ENCODE results near the gene TRIM45.

TRIM45 gene

GRCh38 chr1:117089996-117090395 is 31.6 kb downstream of the TRIM45 start:
- no peak overlapping the region for H3K4me3 ChIP-seq (ENCODE audit: low read depth in 1 of 2, low read length in 2 of 2)
- no peak overlapping the region for H3K27ac ChIP-seq (ENCODE audit: low read depth, low read length)
- no peaks in the 10 kb centered on the region for H3K27me3 ChIP-seq (ENCODE audit: control insufficient read depth in 1 of 2, insufficient read depth in 2 of 2, low read length in 2 of 2)
- H3K4me1 ChIP-seq (ENCODE audit: control insufficient read depth in 1 of 2, insufficient read depth in 2 of 2, low read length in 2 of 2) = peaks cover 7 to 19% of the 10 kb centered on the region in 2 donors
- H3K36me3 ChIP-seq (ENCODE audit: control insufficient read depth in 1 of 2, insufficient read depth in 2 of 2, low read length in 2 of 2) = peaks cover 12 to 50% of the 10 kb centered on the region in 2 donors
- no peaks in the 10 kb centered on the region for H3K9me3 ChIP-seq (ENCODE audit: control insufficient read depth in 1 of 2, low read length in 2 of 2)
- H3K9ac ChIP-seq (ENCODE audit: low read depth in 1 of 2, low read length in 2 of 2) = no peak overlapping the region

- Histone ChIP-seq H3K4me1 (ENCODE audit: control insufficient read depth in 1 of 2, insufficient read depth in 2 of 2, low read length in 2 of 2) (no peaks in the 10 kb centered on the region), H3K9ac (ENCODE audit: low read depth in 1 of 2, low read length in 2 of 2) (no peak overlapping the region), H3K27me3 (ENCODE audit: control insufficient read depth in 1 of 2, insufficient read depth in 2 of 2, low read length in 2 of 2) (no peaks in the 10 kb centered on the region), H3K4me3 (ENCODE audit: low read depth in 1 of 2, low read length in 2 of 2) (no peak overlapping the region), H3K9me3 (ENCODE audit: control insufficient read depth in 1 of 2, low read length in 2 of 2) (no peaks in the 10 kb centered on the region), H3K27ac (ENCODE audit: low read depth, low read length) (no peak overlapping the region), H3K36me3 (ENCODE audit: control insufficient read depth in 1 of 2, insufficient read depth in 2 of 2, low read length in 2 of 2) (peaks cover 19 to 51% of the 10 kb centered on the region in 2 donors)
Measured at GRCh38 chr1:117087686-117088085, 33.9 kb downstream of the TRIM45 start.

- Histone ChIP-seq H3K27me3 (ENCODE audit: control insufficient read depth in 1 of 2, insufficient read depth in 2 of 2, low read length in 2 of 2) (no peaks in the 10 kb centered on the region), H3K4me1 (ENCODE audit: control insufficient read depth in 1 of 2, insufficient read depth in 2 of 2, low read length in 2 of 2) (no peaks in the 10 kb centered on the region), H3K36me3 (ENCODE audit: control insufficient read depth in 1 of 2, insufficient read depth in 2 of 2, low read length in 2 of 2) (peaks cover 12 to 58% of the 10 kb centered on the region in 2 donors), H3K27ac (ENCODE audit: low read depth, low read length) (no peak overlapping the region), H3K9me3 (ENCODE audit: control insufficient read depth in 1 of 2, low read length in 2 of 2) (no peaks in the 10 kb centered on the region), H3K4me3 (ENCODE audit: low read depth in 1 of 2, low read length in 2 of 2) (no peak overlapping the region), H3K9ac (ENCODE audit: low read depth in 1 of 2, low read length in 2 of 2) (no peak overlapping the region)
Measured at GRCh38 chr1:117084231-117084630, 37.3 kb downstream of the TRIM45 start.

- Histone ChIP-seq H3K4me1 (ENCODE audit: control insufficient read depth in 1 of 2, insufficient read depth in 2 of 2, low read length in 2 of 2) (no peaks in the 10 kb centered on the region), H3K9ac (ENCODE audit: low read depth in 1 of 2, low read length in 2 of 2) (no peak overlapping the region), H3K9me3 (ENCODE audit: control insufficient read depth in 1 of 2, low read length in 2 of 2) (no peaks in the 10 kb centered on the region), H3K36me3 (ENCODE audit: control insufficient read depth in 1 of 2, insufficient read depth in 2 of 2, low read length in 2 of 2) (peaks cover 35 to 82% of the 10 kb centered on the region in 2 donors), H3K4me3 (ENCODE audit: low read depth in 1 of 2, low read length in 2 of 2) (no peak overlapping the region), H3K27ac (ENCODE audit: low read depth, low read length) (no peak overlapping the region), H3K27me3 (ENCODE audit: control insufficient read depth in 1 of 2, insufficient read depth in 2 of 2, low read length in 2 of 2) (no peaks in the 10 kb centered on the region)
Measured at GRCh38 chr1:117079737-117080136, 41.8 kb downstream of the TRIM45 start.

- H3K36me3 ChIP-seq (ENCODE audit: control insufficient read depth in 1 of 2, insufficient read depth in 2 of 2, low read length in 2 of 2) = peaks cover 28 to 76% of the 10 kb centered on the region in 2 donors
Measured at GRCh38 chr1:117077267-117077666, 44.3 kb downstream of the TRIM45 start.

GRCh38 chr1:117076648-117077047 is 44.9 kb downstream of the TRIM45 start:
- no peak overlapping the region for H3K4me3 ChIP-seq (ENCODE audit: low read depth in 1 of 2, low read length in 2 of 2)
- no peaks in the 10 kb centered on the region for H3K4me1 ChIP-seq (ENCODE audit: control insufficient read depth in 1 of 2, insufficient read depth in 2 of 2, low read length in 2 of 2)
- H3K36me3 ChIP-seq (ENCODE audit: control insufficient read depth in 1 of 2, insufficient read depth in 2 of 2, low read length in 2 of 2) = peaks cover 25 to 70% of the 10 kb centered on the region in 2 donors
- no peaks in the 10 kb centered on the region for H3K9me3 ChIP-seq (ENCODE audit: control insufficient read depth in 1 of 2, low read length in 2 of 2)
- no peak overlapping the region for H3K27ac ChIP-seq (ENCODE audit: low read depth, low read length)
- H3K9ac ChIP-seq (ENCODE audit: low read depth in 1 of 2, low read length in 2 of 2) = no peak overlapping the region
- H3K27me3 ChIP-seq (ENCODE audit: control insufficient read depth in 1 of 2, insufficient read depth in 2 of 2, low read length in 2 of 2) = no peaks in the 10 kb centered on the region

More at GRCh38 chr1:117077267-117077666, 44.3 kb downstream of the TRIM45 start:
- Histone ChIP-seq H3K4me1 (ENCODE audit: control insufficient read depth in 1 of 2, insufficient read depth in 2 of 2, low read length in 2 of 2) (no peaks in the 10 kb centered on the region), H3K27ac (ENCODE audit: low read depth, low read length) (no peak overlapping the region), H3K9ac (ENCODE audit: low read depth in 1 of 2, low read length in 2 of 2) (no peak overlapping the region), H3K27me3 (ENCODE audit: control insufficient read depth in 1 of 2, insufficient read depth in 2 of 2, low read length in 2 of 2) (no peaks in the 10 kb centered on the region), H3K4me3 (ENCODE audit: low read depth in 1 of 2, low read length in 2 of 2) (no peak overlapping the region), H3K9me3 (ENCODE audit: control insufficient read depth in 1 of 2, low read length in 2 of 2) (no peaks in the 10 kb centered on the region)

- no peaks in the 10 kb centered on the region for H3K4me1 ChIP-seq (ENCODE audit: control insufficient read depth in 1 of 2, insufficient read depth in 2 of 2, low read length in 2 of 2)
- no peak overlapping the region for H3K9ac ChIP-seq (ENCODE audit: low read depth in 1 of 2, low read length in 2 of 2)
- no peaks in the 10 kb centered on the region for H3K27me3 ChIP-seq (ENCODE audit: control insufficient read depth in 1 of 2, insufficient read depth in 2 of 2, low read length in 2 of 2)
- no peaks in the 10 kb centered on the region for H3K9me3 ChIP-seq (ENCODE audit: control insufficient read depth in 1 of 2, low read length in 2 of 2)
- H3K4me3 ChIP-seq (ENCODE audit: low read depth in 1 of 2, low read length in 2 of 2) = no peak overlapping the region
- H3K36me3 ChIP-seq (ENCODE audit: control insufficient read depth in 1 of 2, insufficient read depth in 2 of 2, low read length in 2 of 2) = peaks cover 0 to 19% of the 10 kb centered on the region in 2 donors
- H3K27ac ChIP-seq (ENCODE audit: low read depth, low read length) = no peak overlapping the region
Measured at GRCh38 chr1:117070124-117070523, 51.4 kb downstream of the TRIM45 start.

- no peak overlapping the region for H3K4me3 ChIP-seq (ENCODE audit: low read depth in 1 of 2, low read length in 2 of 2)
- H3K36me3 ChIP-seq (ENCODE audit: control insufficient read depth in 1 of 2, insufficient read depth in 2 of 2, low read length in 2 of 2) = peaks cover 0 to 13% of the 10 kb centered on the region in 2 donors
- H3K9ac ChIP-seq (ENCODE audit: low read depth in 1 of 2, low read length in 2 of 2) = no peak overlapping the region
Measured at GRCh38 chr1:117069220-117069844, 52.2 kb downstream of the TRIM45 start.

GRCh38 chr1:117068580-117068979 is 53.0 kb downstream of the TRIM45 start:
- H3K4me1 ChIP-seq (ENCODE audit: control insufficient read depth in 1 of 2, insufficient read depth in 2 of 2, low read length in 2 of 2) = no peaks in the 10 kb centered on the region
- H3K27ac ChIP-seq (ENCODE audit: low read depth, low read length) = no peak overlapping the region
- no peaks in the 10 kb centered on the region for H3K27me3 ChIP-seq (ENCODE audit: control insufficient read depth in 1 of 2, insufficient read depth in 2 of 2, low read length in 2 of 2)
- no peak overlapping the region for H3K4me3 ChIP-seq (ENCODE audit: low read depth in 1 of 2, low read length in 2 of 2)
- no peaks in the 10 kb centered on the region for H3K9me3 ChIP-seq (ENCODE audit: control insufficient read depth in 1 of 2, low read length in 2 of 2)
- peaks cover 0 to 11% of the 10 kb centered on the region in 2 donors for H3K36me3 ChIP-seq (ENCODE audit: control insufficient read depth in 1 of 2, insufficient read depth in 2 of 2, low read length in 2 of 2)
- H3K9ac ChIP-seq (ENCODE audit: low read depth in 1 of 2, low read length in 2 of 2) = no peak overlapping the region

More at GRCh38 chr1:117069220-117069844, 52.2 kb downstream of the TRIM45 start:
- Histone ChIP-seq H3K9me3 (ENCODE audit: control insufficient read depth in 1 of 2, low read length in 2 of 2) (no peaks in the 10 kb centered on the region), H3K27me3 (ENCODE audit: control insufficient read depth in 1 of 2, insufficient read depth in 2 of 2, low read length in 2 of 2) (no peaks in the 10 kb centered on the region), H3K4me1 (ENCODE audit: control insufficient read depth in 1 of 2, insufficient read depth in 2 of 2, low read length in 2 of 2) (no peaks in the 10 kb centered on the region), H3K27ac (ENCODE audit: low read depth, low read length) (no peak overlapping the region)

- no peak overlapping the region for H3K27ac ChIP-seq (ENCODE audit: low read depth, low read length)
- no peak overlapping the region for H3K9ac ChIP-seq (ENCODE audit: low read depth in 1 of 2, low read length in 2 of 2)
- H3K9me3 ChIP-seq (ENCODE audit: control insufficient read depth in 1 of 2, low read length in 2 of 2) = no peaks in the 10 kb centered on the region
- no peak overlapping the region for H3K4me3 ChIP-seq (ENCODE audit: low read depth in 1 of 2, low read length in 2 of 2)
- no peaks in the 10 kb centered on the region for H3K27me3 ChIP-seq (ENCODE audit: control insufficient read depth in 1 of 2, insufficient read depth in 2 of 2, low read length in 2 of 2)
- H3K36me3 ChIP-seq (ENCODE audit: control insufficient read depth in 1 of 2, insufficient read depth in 2 of 2, low read length in 2 of 2) = peaks cover 0 to 8% of the 10 kb centered on the region in 2 donors
- H3K4me1 ChIP-seq (ENCODE audit: control insufficient read depth in 1 of 2, insufficient read depth in 2 of 2, low read length in 2 of 2) = no peaks in the 10 kb centered on the region
Measured at GRCh38 chr1:117067533-117068370, 53.8 kb downstream of the TRIM45 start.
